Right atrium auricular region (tissue), 2 donors: ENCODE results near the gene ADD2. TPM values are rescaled to one million over a fixed set of nuclear protein-coding genes. Genes with fewer than 3 reads are reported as not detected.

Experiments used
- DNase-seq: peaks from one replicate; pipeline ENCODE4 v3.0.0-alpha.2; 2019; ENCODE audit warnings: low spot score
- H3K27ac ChIP-seq, 2 donors: fragments of 200-600 bp; sonication (generic); 1 replicate in 1 of 2; 2 replicates in 1 of 2; pipeline ENCODE4 v1.5.1; 2016 to 2019
- H3K27me3 ChIP-seq, 2 donors: fragments of 200-600 bp; sonication (generic); one replicate each; pipeline versions ENCODE4 v1.5.1 to v1.6.0; 2017 to 2019
- H3K36me3 ChIP-seq: fragments of 200-600 bp; sonication (generic); one replicate; pipeline ENCODE4 v1.5.1; 2016
- H3K4me1 ChIP-seq, 2 donors: fragments of 200-600 bp; sonication (generic); one replicate each; pipeline versions ENCODE4 v1.5.1 to v1.6.0; 2017 to 2019
- H3K4me3 ChIP-seq, 2 donors: fragments of 200-600 bp; sonication (generic); 1 replicate in 1 of 2; 2 replicates in 1 of 2; pipeline ENCODE4 v1.5.1; 2017 to 2019; ENCODE audit warnings: mild to moderate bottlenecking in 1 of 2, moderate library complexity in 1 of 2
- H3K9me3 ChIP-seq, 2 donors: fragments of 200-600 bp; sonication (generic); one replicate each; pipeline ENCODE4 v1.5.1; 2019
- total RNA-seq, 2 donors: library from RNA; depleted of rRNA; stranded (reverse); fragments of >200 nt; gene quantifications; one replicate each; pipeline ENCODE4 v1.1.0, GENCODE V29; 2016
- TF ChIP-seq, protein P1 (sequence below), 2 donors: fragments of 200-600 bp; sonication (generic); IDR thresholded peaks; one replicate each; pipeline ENCODE4 v1.5.1; 2019; ENCODE audit warnings: antibody characterized with exemption in 2 of 2

The ADD2 gene
- total RNA-seq, 2 donors from 2014 or later = 1.1 to 1.4 TPM

DNA sequence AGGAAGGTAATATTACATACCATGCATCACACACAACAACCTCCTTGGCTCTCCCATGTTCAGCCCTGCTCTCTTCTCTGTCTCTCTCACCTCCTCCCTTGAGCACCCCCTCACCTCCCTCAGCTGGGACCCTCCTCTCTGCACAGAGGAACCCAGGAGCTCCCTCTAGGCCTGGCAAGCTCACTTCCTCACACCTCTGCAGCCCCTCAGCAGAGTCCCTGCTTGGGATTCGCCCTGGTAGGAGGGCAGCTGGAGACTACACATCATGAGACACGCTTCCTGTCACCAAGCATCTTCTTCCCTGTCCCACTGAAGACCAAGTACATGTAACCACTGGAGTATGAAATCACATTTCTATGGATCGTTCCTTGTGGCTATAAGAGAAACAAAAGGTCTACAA is 51.0 kb downstream of the ADD2 start:
- peak; percentile 28 for DNase-seq
- no peaks in the 10 kb centered on the region for H3K9me3 ChIP-seq
- H3K27me3 ChIP-seq = no peaks in the 10 kb centered on the region
- no peak overlapping the region for H3K4me3 ChIP-seq
- H3K27ac ChIP-seq = no peak overlapping the region
- H3K4me1 ChIP-seq = no peaks in the 10 kb centered on the region
- TF ChIP-seq, protein P1, sequence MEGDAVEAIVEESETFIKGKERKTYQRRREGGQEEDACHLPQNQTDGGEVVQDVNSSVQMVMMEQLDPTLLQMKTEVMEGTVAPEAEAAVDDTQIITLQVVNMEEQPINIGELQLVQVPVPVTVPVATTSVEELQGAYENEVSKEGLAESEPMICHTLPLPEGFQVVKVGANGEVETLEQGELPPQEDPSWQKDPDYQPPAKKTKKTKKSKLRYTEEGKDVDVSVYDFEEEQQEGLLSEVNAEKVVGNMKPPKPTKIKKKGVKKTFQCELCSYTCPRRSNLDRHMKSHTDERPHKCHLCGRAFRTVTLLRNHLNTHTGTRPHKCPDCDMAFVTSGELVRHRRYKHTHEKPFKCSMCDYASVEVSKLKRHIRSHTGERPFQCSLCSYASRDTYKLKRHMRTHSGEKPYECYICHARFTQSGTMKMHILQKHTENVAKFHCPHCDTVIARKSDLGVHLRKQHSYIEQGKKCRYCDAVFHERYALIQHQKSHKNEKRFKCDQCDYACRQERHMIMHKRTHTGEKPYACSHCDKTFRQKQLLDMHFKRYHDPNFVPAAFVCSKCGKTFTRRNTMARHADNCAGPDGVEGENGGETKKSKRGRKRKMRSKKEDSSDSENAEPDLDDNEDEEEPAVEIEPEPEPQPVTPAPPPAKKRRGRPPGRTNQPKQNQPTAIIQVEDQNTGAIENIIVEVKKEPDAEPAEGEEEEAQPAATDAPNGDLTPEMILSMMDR (IDR thresholded peaks at IDR 0.05) = no peak
- H3K36me3 ChIP-seq = no peaks in the 10 kb centered on the region

DNA sequence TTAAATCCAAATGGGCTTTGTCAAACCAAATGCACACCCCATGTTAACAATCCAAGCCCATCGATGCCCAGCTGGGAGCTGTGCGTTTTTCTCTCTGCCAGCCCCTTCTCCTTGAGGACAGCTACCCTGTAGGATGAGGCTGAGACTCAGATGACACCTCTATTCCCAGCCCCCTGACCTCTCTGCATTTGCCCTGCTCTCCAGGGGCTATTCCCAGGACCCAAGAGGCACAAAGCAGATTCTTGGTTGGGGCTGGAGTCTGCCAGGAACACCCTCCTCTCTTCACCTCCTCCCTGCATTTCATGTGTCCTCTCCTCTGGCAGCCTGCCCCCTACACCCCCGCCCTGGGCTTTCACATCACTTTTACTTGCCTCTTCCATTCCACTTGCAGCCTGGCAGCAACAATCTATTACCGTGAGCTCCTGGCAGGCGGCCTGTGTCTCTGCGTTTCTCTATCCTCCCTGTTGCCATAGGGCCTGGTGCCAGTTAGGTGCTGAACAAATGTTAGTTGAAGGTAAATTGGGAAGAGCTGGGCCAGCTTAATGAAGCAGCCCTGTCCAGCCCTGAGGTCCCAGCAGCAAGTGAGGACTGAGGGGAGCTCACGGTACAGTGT is 51.8 kb downstream of the ADD2 start:
- Histone ChIP-seq H3K9me3 (no peaks in the 10 kb centered on the region), H3K4me3 (no peak overlapping the region), H3K27me3 (no peaks in the 10 kb centered on the region), H3K4me1 (no peaks in the 10 kb centered on the region), H3K36me3 (no peaks in the 10 kb centered on the region), H3K27ac (no peak overlapping the region)
- DNase-seq = peak; percentile 32
- TF ChIP-seq, protein P1 (IDR thresholded peaks at IDR 0.05) = no peak

DNA sequence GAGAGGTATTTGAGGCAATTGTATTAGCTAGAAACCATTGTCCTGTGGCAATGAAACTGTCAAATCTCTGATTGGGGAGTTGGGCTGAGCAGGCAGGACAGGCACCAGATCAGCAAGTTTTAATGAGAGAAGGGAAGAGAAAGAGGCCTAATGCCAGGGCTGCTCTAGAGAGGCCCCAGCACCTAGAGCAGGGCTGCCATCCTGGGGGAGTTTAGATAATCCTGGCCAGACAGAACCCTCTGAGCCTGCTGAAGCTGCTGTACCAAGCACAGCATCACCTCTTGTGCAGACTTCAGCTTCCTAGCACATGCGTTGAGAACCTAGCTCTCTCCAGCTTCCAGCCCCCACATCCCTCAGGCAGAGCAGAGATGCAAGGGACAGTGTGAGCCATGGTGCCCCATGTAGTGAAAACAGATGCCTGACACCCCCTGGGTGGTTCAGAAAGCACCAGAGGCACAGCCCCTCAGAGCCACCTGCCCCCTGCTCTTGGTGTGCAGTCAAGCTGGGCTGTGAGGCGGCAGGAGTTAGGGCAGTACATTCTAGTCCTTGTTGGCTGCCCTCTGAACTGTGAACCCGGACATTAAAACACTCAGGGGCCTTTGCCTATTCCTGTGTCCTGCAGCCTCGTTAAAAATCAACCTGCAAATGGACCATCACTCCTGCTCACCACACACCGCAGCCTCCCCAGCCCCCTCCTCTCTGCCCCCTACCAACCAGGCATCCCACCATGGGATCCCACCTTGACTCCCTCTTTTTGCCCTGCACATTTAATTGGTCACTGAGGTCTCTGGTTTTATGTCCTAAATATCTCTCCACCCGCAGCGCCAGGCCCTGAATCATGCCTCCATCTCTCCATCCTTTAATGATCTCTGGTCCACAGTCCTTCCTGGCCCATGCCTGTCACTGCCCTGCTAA is 52.7 kb downstream of the ADD2 start:
- H3K27ac ChIP-seq = no peak overlapping the region
- peak; percentile 30 for DNase-seq
- H3K36me3 ChIP-seq = no peaks in the 10 kb centered on the region
- no peaks in the 10 kb centered on the region for H3K4me1 ChIP-seq
- H3K4me3 ChIP-seq = no peak overlapping the region
- no peaks in the 10 kb centered on the region for H3K27me3 ChIP-seq
- TF ChIP-seq, protein P1 (IDR thresholded peaks at IDR 0.05) = no peak
- no peaks in the 10 kb centered on the region for H3K9me3 ChIP-seq

DNA sequence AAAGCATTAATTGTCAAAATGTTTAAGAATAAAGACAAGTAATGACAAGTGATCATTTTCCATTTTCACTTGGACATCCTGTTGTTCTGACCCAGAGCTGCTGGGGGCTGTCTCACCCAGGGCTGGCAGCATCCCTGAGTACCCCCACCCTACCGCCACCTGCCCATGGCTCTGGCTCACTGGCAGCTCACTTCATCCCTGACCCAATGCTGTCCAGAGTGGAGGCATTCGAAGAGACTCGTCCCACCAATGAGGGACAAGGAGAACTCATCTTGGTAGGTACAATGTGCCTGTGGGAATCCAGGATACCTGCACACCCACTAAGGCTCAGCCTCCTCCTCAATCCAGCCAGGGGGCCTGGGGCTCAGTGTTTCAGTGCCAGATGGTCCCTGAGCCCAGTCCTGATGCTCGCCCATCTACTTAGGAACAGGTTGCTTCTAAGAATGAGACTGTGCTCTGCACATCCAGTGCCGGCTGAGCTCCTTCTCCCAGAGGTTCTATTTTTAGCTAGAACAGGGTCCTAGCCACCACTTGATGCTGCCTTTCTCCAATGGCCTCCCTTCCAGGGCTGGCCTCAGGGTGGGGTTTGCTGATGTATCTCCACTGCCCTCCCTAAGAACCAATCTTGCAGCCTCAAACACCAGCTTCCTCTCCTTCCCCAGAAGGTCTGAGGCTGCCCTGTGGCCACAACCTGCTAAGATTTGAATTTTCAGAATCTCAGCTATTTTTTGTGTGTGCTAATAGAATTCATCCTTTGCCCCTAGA is 53.7 kb downstream of the ADD2 start:
- Histone ChIP-seq H3K27me3 (no peaks in the 10 kb centered on the region), H3K9me3 (no peaks in the 10 kb centered on the region), H3K4me3 (no peak overlapping the region), H3K36me3 (no peaks in the 10 kb centered on the region), H3K27ac (no peak overlapping the region), H3K4me1 (no peaks in the 10 kb centered on the region)
- TF ChIP-seq, protein P1 (IDR thresholded peaks at IDR 0.05) = no peak
- DNase-seq = peak; percentile 48

DNA sequence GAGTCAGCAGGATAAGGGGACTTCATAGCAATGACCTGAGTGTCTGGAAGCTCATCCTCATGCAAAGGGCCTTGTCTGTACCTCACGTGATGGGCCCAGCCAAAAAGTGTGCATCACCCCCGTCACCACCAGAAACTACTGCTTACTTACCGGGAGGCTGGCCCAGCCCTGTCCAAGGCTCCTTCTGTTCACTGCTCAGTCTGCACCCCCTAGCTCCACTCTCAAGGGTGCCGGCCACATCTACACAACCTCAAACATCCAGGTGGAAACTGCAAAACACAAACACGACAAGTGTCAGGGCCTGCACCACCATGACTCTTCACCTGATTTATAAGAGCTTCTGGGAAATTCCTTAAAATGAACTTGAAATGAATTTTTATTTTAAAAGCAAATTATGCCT is 55.1 kb downstream of the ADD2 start:
- Histone ChIP-seq H3K4me3 (no peak overlapping the region), H3K4me1 (no peaks in the 10 kb centered on the region), H3K9me3 (no peaks in the 10 kb centered on the region), H3K36me3 (no peaks in the 10 kb centered on the region), H3K27ac (no peak overlapping the region), H3K27me3 (no peaks in the 10 kb centered on the region)
- DNase-seq = peak; percentile 36
- TF ChIP-seq, protein P1 (IDR thresholded peaks at IDR 0.05) = no peak
